GM12801 (cell line): ENCODE data around the gene AGT.

Source experiments
- TF ChIP-seq, protein P1 (sequence below): IDR thresholded peaks from one replicate; pipeline ENCODE4 v1.5.1; 2011; ENCODE audit warnings: control low read depth; ENCODE audit not compliant: insufficient read length; ENCODE audit errors: extremely low read depth

AGT gene

DNA sequence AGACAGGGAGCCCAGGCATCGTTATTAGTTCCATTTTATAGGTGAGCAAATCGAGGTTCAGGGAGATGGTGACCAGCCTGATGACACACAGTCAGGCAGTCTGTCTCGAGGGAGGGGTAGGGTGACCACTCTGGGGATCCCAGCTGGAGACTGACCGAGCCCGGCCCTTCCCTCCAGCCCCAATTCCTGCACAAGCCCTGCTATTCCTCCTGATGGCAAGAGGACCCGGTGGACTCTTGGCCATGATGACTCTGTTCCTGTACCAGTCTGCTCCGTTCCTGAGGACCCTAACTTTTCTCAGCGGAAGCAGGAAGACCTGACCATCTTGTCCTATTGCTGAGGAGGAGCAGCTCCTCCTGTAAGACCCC lies 391 bp downstream of the AGT start:
- TF ChIP-seq, protein P1, sequence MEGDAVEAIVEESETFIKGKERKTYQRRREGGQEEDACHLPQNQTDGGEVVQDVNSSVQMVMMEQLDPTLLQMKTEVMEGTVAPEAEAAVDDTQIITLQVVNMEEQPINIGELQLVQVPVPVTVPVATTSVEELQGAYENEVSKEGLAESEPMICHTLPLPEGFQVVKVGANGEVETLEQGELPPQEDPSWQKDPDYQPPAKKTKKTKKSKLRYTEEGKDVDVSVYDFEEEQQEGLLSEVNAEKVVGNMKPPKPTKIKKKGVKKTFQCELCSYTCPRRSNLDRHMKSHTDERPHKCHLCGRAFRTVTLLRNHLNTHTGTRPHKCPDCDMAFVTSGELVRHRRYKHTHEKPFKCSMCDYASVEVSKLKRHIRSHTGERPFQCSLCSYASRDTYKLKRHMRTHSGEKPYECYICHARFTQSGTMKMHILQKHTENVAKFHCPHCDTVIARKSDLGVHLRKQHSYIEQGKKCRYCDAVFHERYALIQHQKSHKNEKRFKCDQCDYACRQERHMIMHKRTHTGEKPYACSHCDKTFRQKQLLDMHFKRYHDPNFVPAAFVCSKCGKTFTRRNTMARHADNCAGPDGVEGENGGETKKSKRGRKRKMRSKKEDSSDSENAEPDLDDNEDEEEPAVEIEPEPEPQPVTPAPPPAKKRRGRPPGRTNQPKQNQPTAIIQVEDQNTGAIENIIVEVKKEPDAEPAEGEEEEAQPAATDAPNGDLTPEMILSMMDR = no peak

- TF ChIP-seq, protein P1 = no peak
Observed at GRCh38 chr1:230713138-230713537, 784 bp downstream of the AGT start.

DNA sequence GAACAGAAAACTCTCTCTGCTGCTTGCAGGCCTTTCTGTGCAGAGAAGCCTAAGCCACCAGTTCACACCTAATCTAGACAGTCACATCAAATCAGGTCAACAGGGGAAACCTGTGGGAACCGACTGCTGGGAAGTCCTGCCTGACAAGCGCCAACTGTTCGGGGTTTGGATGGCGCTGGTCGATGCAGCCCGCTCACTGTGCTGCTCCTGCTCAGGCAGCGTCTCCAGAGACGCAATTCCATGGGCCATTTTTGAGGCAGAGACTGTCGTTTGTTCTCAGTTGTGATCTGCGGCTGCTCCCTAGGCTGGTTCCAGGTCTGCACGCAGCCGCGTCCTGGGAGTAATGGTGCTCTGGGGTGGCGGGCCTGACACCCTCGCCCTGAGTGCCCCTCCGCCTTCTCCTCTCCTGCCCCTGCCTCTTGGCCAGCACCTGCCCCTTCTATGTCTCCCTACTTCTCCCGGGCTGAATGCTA lies 1.4 kb downstream of the AGT start:
- TF ChIP-seq, protein P1 = no peak

- TF ChIP-seq, protein P1 = no peak
Observed at GRCh38 chr1:230711245-230711644, 2.7 kb downstream of the AGT start.

- TF ChIP-seq, protein P1 = no peak
Observed at GRCh38 chr1:230710543-230710904, 3.4 kb downstream of the AGT start.

DNA sequence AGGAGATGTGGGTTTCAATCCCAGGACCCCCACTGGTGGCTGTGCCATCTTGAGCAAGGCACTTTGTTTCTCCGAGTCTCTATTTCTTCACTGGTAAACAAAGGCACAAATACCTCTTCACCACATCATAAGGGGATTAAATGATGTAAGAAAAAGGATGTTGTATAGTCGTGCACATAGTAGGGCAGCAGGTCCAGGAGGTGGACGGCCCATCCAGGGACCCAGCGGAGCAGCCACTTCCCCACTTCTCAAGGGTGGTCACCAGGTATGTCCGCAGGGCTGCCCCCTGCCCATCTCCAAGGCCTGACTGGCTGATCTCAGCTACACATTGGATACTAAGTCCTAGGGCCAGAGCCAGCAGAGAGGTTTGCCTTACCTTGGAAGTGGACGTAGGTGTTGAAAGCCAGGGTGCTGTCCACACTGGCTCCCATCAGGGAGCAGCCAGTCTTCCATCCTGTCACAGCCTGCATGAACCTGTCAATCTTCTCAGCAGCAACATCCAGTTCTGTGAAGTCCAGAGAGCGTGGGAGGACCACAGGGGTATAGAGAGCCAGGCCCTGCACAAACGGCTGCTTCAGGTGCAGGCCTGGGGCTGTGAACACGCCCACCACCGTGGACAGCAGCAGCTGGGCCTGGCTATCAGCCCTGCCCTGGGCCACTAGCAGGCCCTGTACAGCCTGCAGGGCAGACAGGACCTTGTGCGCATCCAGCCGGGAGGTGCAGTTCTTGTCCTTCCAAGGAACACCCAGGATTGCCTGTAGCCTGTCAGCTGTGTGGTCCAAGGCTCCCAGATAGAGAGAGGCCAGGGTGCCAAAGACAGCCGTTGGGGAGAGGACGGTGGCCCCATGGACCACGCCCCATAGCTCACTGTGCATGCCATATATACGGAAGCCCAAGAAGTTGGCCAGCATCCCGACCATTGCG lies 4.0 kb downstream of the AGT start:
- TF ChIP-seq, protein P1 = no peak

GRCh38 chr1:230708631-230709580 lies 5.0 kb downstream of the AGT start:
- TF ChIP-seq, protein P1 = no peak
